Vagina (tissue), 2 donors: ENCODE measurements around the gene CEP250. TPM values are rescaled to one million over a fixed set of nuclear protein-coding genes. Genes with fewer than 3 reads are reported as not detected.

Source experiments
- DNase-seq, 2 donors: peaks; one replicate each; pipeline ENCODE4 v3.0.0-alpha.2; 2017; ENCODE audit errors: extremely low spot score in 2 of 2
- H3K27ac ChIP-seq: fragments of 200-600 bp; sonication (generic); one replicate; pipeline ENCODE4 v1.5.1; 2019
- H3K27me3 ChIP-seq: fragments of 200-600 bp; sonication (generic); one replicate; pipeline ENCODE4 v1.5.1; 2019
- H3K36me3 ChIP-seq, 2 donors: fragments of 200-600 bp; sonication (generic); one replicate each; pipeline ENCODE4 v1.5.1; 2017 to 2019
- H3K4me1 ChIP-seq: fragments of 200-600 bp; sonication (generic); one replicate; pipeline ENCODE4 v1.5.1; 2019
- H3K4me3 ChIP-seq, 2 donors: fragments of 200-600 bp; sonication (generic); 1 replicate in 1 of 2; 2 replicates in 1 of 2; pipeline ENCODE4 v1.5.1; 2016 to 2019
- H3K9me3 ChIP-seq: fragments of 200-600 bp; sonication (generic); one replicate; pipeline ENCODE4 v1.5.1; 2019
- POLR2A ChIP-seq, 2 donors: fragments of 450-650 bp; IDR thresholded peaks; one replicate each; pipeline ENCODE4 v1.6.1; 2017; ENCODE audit warnings: antibody characterized with exemption in 2 of 2, mild to moderate bottlenecking in 2 of 2, moderate library complexity in 2 of 2
- POLR2AphosphoS5 ChIP-seq, 2 donors: sonication (generic); formaldehyde crosslinking; IDR thresholded peaks; one replicate each; pipeline ENCODE4 v1.9.0; 2017; ENCODE audit warnings: antibody characterized with exemption in 2 of 2, mild to moderate bottlenecking in 2 of 2, low read depth in 1 of 2; ENCODE audit not compliant: insufficient read depth in 1 of 2
- intact Hi-C: fragments of 100-400 bp; cut with DNase I; formaldehyde crosslinking; loops from one replicate; pipeline ENCODE4 v1.15.1; 2023
- total RNA-seq: library from RNA; depleted of rRNA; stranded (reverse); fragments of >200 nt; gene quantifications from one replicate; pipeline ENCODE4 v1.2.3, GENCODE V29; 2016
- TF ChIP-seq, protein P1 (sequence below), 3 experiments: fragments of 450-650 bp in 2 of 3; fragments of 200-600 bp in 1 of 3; sonication (generic) in 1 of 3; IDR thresholded peaks; one replicate each; pipeline ENCODE4 v1.5.1; 2017 to 2019; ENCODE audit warnings: antibody characterized with exemption in 3 of 3, mild to moderate bottlenecking in 2 of 3, moderate library complexity in 2 of 3

CEP250 gene
- total RNA-seq, 1 donor from 2014 or later, result 10.1 TPM

DNA sequence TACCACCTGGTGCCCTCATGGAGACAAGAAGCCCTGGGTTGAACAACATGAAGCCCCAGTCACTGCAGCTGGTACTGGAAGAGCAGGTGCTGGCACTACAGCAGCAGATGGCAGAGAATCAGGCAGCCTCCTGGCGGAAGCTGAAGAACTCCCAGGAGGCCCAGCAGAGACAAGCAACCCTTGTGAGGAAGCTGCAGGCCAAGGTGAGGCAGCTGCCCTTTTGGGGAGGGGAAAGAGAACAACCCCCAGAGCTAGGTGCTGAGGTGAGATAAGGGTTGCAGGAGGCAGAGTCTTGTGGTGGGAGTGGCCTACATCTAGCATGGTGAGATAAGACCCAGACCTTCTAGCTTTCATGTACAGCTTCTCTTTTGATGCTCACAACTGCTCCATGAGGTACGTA is 7.0 kb downstream of the CEP250 start:
- H3K27ac ChIP-seq, result no peak overlapping the region
- H3K36me3 ChIP-seq, result peaks cover 0 to 31% of the 10 kb centered on the region in 2 donors
- TF ChIP-seq POLR2AphosphoS5 (IDR thresholded peaks at IDR 0.05; ENCODE audit: insufficient read depth in 1 of 2, low read depth in 1 of 2) (no peak), POLR2A (IDR thresholded peaks at IDR 0.05) (no peak)
- TF ChIP-seq, protein P1, sequence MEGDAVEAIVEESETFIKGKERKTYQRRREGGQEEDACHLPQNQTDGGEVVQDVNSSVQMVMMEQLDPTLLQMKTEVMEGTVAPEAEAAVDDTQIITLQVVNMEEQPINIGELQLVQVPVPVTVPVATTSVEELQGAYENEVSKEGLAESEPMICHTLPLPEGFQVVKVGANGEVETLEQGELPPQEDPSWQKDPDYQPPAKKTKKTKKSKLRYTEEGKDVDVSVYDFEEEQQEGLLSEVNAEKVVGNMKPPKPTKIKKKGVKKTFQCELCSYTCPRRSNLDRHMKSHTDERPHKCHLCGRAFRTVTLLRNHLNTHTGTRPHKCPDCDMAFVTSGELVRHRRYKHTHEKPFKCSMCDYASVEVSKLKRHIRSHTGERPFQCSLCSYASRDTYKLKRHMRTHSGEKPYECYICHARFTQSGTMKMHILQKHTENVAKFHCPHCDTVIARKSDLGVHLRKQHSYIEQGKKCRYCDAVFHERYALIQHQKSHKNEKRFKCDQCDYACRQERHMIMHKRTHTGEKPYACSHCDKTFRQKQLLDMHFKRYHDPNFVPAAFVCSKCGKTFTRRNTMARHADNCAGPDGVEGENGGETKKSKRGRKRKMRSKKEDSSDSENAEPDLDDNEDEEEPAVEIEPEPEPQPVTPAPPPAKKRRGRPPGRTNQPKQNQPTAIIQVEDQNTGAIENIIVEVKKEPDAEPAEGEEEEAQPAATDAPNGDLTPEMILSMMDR (IDR thresholded peaks at IDR 0.05), result no peak
- no peaks in the 10 kb centered on the region for H3K27me3 ChIP-seq
- intact Hi-C loops, result no loop called here
- H3K4me1 ChIP-seq, result peaks cover 9% of the 10 kb centered on the region
- H3K9me3 ChIP-seq, result no peaks in the 10 kb centered on the region
- DNase-seq, result no peak
- H3K4me3 ChIP-seq, result no peak overlapping the region

DNA sequence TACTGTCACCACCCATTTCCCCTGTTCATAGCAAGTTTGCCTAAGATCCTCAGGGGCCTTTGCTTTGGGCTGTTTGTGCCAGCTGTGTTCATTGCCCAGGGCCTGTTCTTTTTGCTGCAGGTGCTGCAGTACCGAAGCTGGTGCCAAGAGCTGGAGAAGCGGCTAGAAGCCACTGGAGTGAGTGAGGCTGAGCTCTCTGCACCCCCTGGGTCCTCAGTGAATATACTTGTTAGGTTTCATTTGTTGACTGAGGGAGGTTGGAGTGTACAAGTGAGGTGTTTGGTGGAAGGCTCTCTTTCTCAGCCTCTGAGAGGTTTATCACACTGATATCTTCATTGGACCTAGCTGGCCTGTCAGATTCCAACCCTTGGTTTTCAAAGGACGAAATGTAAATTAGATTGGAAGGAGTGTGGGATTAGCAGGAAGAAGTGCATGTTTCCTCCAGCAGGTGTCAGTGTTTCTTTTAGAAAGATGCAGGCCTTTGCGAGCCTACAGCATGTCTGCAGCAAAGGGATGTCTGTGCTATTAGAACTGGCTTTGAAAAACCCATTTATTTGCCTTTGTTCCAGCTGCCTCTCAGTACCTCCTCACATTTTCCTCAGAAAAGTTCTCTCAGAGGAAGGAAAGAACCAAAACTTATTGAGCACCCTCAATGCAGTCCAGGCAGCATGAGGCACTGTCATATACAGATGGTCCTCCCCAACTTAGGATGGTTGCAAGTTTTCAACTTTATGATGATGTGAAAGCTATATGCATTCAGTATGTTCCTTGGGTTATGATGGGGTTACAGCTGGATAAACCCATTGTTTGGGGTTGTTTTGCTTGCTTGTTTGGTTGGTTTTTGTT is 8.3 kb downstream of the CEP250 start:
- Histone ChIP-seq H3K4me1 (peaks cover 9% of the 10 kb centered on the region), H3K27me3 (no peaks in the 10 kb centered on the region), H3K27ac (no peak overlapping the region), H3K9me3 (no peaks in the 10 kb centered on the region), H3K36me3 (peaks cover 0 to 33% of the 10 kb centered on the region in 2 donors), H3K4me3 (no peak overlapping the region)
- no peak for DNase-seq
- intact Hi-C loops, result no loop called here
- TF ChIP-seq POLR2A (IDR thresholded peaks at IDR 0.05), result no peak
- TF ChIP-seq, protein P1 (IDR thresholded peaks at IDR 0.05), result peak; percentile 37 to 74 (median 58)

DNA sequence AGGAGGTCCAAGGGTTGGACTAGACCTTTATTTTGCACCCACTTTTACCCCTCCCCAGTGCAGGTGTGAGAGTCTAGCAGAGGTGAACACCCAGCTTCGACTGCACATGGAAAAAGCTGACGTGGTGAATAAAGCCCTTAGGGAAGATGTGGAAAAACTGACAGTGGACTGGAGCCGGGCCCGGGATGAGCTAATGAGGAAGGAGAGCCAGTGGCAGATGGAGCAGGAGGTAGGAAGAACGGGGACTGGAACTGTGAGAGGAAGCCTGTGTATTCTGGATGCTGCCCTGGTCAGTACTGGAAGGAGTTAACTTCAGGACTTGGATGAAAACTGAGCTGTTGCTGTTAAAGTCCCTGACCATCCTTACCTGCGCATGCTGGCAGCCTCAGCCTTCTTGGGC is 10.6 kb downstream of the CEP250 start:
- Histone ChIP-seq H3K27me3 (no peaks in the 10 kb centered on the region), H3K4me3 (no peak overlapping the region), H3K36me3 (peaks cover 0 to 48% of the 10 kb centered on the region in 2 donors), H3K4me1 (peaks cover 9% of the 10 kb centered on the region), H3K27ac (peak overlapping the region; percentile 61), H3K9me3 (no peaks in the 10 kb centered on the region)
- intact Hi-C loops, result no loop called here
- no peak for TF ChIP-seq POLR2AphosphoS5 (IDR thresholded peaks at IDR 0.05; ENCODE audit: insufficient read depth in 1 of 2, low read depth in 1 of 2)
- TF ChIP-seq, protein P1 (IDR thresholded peaks at IDR 0.05), result no peak
- no peak for TF ChIP-seq POLR2A (IDR thresholded peaks at IDR 0.05)
- DNase-seq, result no peak

DNA sequence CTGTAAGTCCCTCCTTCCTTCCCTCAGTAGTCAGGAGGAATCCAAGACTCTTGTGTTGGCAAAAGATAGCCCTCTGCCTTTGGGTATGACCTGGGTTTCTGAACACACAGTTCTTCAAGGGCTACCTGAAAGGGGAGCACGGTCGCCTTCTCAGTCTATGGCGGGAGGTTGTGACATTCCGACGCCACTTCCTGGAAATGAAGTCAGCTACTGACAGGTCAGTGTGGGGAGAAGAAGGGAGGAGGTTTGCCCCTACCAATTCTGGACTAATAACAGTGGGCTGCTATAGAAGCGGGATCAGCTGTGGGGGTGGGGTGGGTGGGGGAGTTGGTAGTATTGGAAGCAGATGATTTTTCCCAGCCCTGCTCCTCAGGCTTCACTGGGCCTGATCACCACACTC is 11.5 kb downstream of the CEP250 start:
- H3K36me3 ChIP-seq, result peaks cover 0 to 56% of the 10 kb centered on the region in 2 donors
- no peak for DNase-seq
- H3K4me1 ChIP-seq, result peaks cover 9% of the 10 kb centered on the region
- intact Hi-C loops, result no loop called here
- peak overlapping the region; percentile 61 for H3K27ac ChIP-seq
- H3K4me3 ChIP-seq, result no peak overlapping the region
- TF ChIP-seq POLR2AphosphoS5 (IDR thresholded peaks at IDR 0.05; ENCODE audit: insufficient read depth in 1 of 2, low read depth in 1 of 2) (no peak), POLR2A (IDR thresholded peaks at IDR 0.05) (no peak)
- TF ChIP-seq, protein P1 (IDR thresholded peaks at IDR 0.05), result no peak
- no peaks in the 10 kb centered on the region for H3K9me3 ChIP-seq
- H3K27me3 ChIP-seq, result no peaks in the 10 kb centered on the region
